HG02938 (cell line): Measurements from ENCODE around the gene POLH.
"Not testable (repeated sequence)": the region's sequence is repeated elsewhere in the genome, so short reads cannot be mapped to it uniquely, and the experiment has no call there.

Source experiments
- ATAC-seq: cut with Tn5 transposase; IDR thresholded peaks from one replicate; pipeline ENCODE4 v1.9.1; 2021; ENCODE audit warnings: mild to moderate bottlenecking, moderate library complexity; ENCODE audit not compliant: unreplicated experiment

POLH gene

GRCh38 chr6:43629505-43630300 is 53.7 kb downstream of the POLH start:
- peak; percentile 65 for ATAC-seq

GRCh38 chr6:43630980-43631619 is 55.1 kb downstream of the POLH start:
- ATAC-seq = no peak

GRCh38 chr6:43633002-43633401 is 57.0 kb downstream of the POLH start:
- ATAC-seq = not testable (repeated sequence)

- ATAC-seq = no peak
These were observed 58.8 kb downstream of the POLH start for GRCh38 chr6:43634702-43635303.

GRCh38 chr6:43635387-43636307 is 59.7 kb downstream of the POLH start, which contains the start of gene MAD2L1BP:
Gene MAD2L1BP, plus strand, starts transcription at chr6:43635840. Its CDS starts 36 bp downstream, at chr6:43635876.
- peak; percentile 63 for ATAC-seq

GRCh38 chr6:43636308-43636659 is 60.3 kb downstream of the POLH start:
- ATAC-seq = no peak

GRCh38 chr6:43639984-43640800 is 64.2 kb downstream of the POLH start:
- no peak for ATAC-seq

GRCh38 chr6:43644940-43645612 is 69.1 kb downstream of the POLH start, which contains the start of gene RSPH9:
Gene RSPH9, plus strand, starts transcription at chr6:43645036. Its CDS starts 63 bp downstream, at chr6:43645099.
- ATAC-seq = no peak

GRCh38 chr6:43645613-43645964 is 69.6 kb downstream of the POLH start:
- no peak for ATAC-seq

GRCh38 chr6:43647613-43648012 is 71.6 kb downstream of the POLH start:
- ATAC-seq = no peak

GRCh38 chr6:43648248-43648647 is 72.3 kb downstream of the POLH start:
- no peak for ATAC-seq

- not testable (repeated sequence) for ATAC-seq
These were observed 76.8 kb downstream of the POLH start for GRCh38 chr6:43652822-43653221.

- ATAC-seq = no peak
These were observed 81.3 kb downstream of the POLH start for GRCh38 chr6:43657221-43657802.

- ATAC-seq = no peak
These were observed 82.2 kb downstream of the POLH start for GRCh38 chr6:43658161-43658560.

GRCh38 chr6:43662948-43663347 is 87.0 kb downstream of the POLH start:
- ATAC-seq = not testable (repeated sequence)
